Measurements from ENCODE around the gene CHFR. TPM values are rescaled to one million over a fixed set of nuclear protein-coding genes. Genes with fewer than 3 reads are reported as not detected.

CHFR gene
- total RNA-seq, 1 experiment from 2014 or later, result 53.3 TPM

GRCh38 chr12:132801741-132802140, 85.7 kb downstream of the CHFR start:
- Histone ChIP-seq H3K14ac (ENCODE audit: insufficient read depth, low read length) (no peak overlapping the region), H4K8ac (replicated peaks; ENCODE audit: insufficient read length, low read depth, low read length) (no peak overlapping the region), H4K5ac (ENCODE audit: insufficient read length, low read depth, low read length) (no peak overlapping the region), H2BK120ac (ENCODE audit: low read depth, low read length, poor library complexity, severe bottlenecking) (no peak overlapping the region), H3K27ac (ENCODE audit: insufficient read length, low read depth, low read length) (no peak overlapping the region), H4K91ac (ENCODE audit: insufficient read length, low read depth, low read length) (no peak overlapping the region), H2AK5ac (ENCODE audit: insufficient read length, low read length) (no peak overlapping the region), H3K9ac (ENCODE audit: extremely low read depth, insufficient read length, low read length) (no peak overlapping the region), H3K79me2 (ENCODE audit: insufficient read depth, low read length) (no peaks in the 10 kb centered on the region), H3T11ph (ENCODE audit: low read length) (no peak overlapping the region), H4K20me1 (ENCODE audit: control insufficient read depth, insufficient read depth, insufficient read length) (no peaks in the 10 kb centered on the region), H2BK15ac (ENCODE audit: low read depth, low read length) (no peak overlapping the region), H3K23ac (ENCODE audit: insufficient read length, low read depth, low read length) (no peak overlapping the region), H3K23me2 (ENCODE audit: insufficient read length, low read depth, low read length, poor library complexity, severe bottlenecking) (no peaks in the 10 kb centered on the region), H3K4ac (ENCODE audit: low read depth, low read length) (no peak overlapping the region), H3K18ac (ENCODE audit: insufficient read length, low read depth, low read length) (no peak overlapping the region), H3K27me3 (ENCODE audit: insufficient read depth, low read length) (no peaks in the 10 kb centered on the region), H3K56ac (ENCODE audit: insufficient read length, low read depth, low read length) (no peak overlapping the region), H2BK20ac (ENCODE audit: low read depth, low read length, poor library complexity, severe bottlenecking) (no peak overlapping the region), H3K9me3 (ENCODE audit: control insufficient read depth, low read depth, low read length) (no peaks in the 10 kb centered on the region), H3K79me1 (ENCODE audit: insufficient read depth, low read depth, low read length, poor library complexity, severe bottlenecking) (no peaks in the 10 kb centered on the region), H2BK12ac (ENCODE audit: insufficient read length, low read depth, low read length) (no peak overlapping the region), H2BK5ac (ENCODE audit: insufficient read length, low read length) (no peak overlapping the region), H3K4me1 (ENCODE audit: insufficient read depth, low read length) (no peaks in the 10 kb centered on the region), H2AFZ (ENCODE audit: low read length) (no peak overlapping the region), H3K4me2 (ENCODE audit: insufficient read depth, insufficient read length, low read length) (no peak overlapping the region)
- H3K36me3 Mint-ChIP-seq (ENCODE audit: insufficient read depth in 1 of 3, low read depth in 3 of 3), result peaks cover 40 to 85% (median 75%) of the 10 kb centered on the region in 3 experiments
- no peak for TF ChIP-seq CTCF (conservative IDR thresholded peaks at IDR 0.05)
- H3K27ac Mint-ChIP-seq, result no peak overlapping the region; a peak in 1 of 7 replicates
- WGBS (ENCODE audit: extremely low coverage, insufficient read length, low lambda C conversion rate), result no CpG with 5 or more reads among the region's 28 CpGs
- no peaks in the 10 kb centered on the region; the same call in 1 of the 2 replicates for H3K27me3 Mint-ChIP-seq (ENCODE audit: low read depth)
- H3K4me1 Mint-ChIP-seq, result no peaks in the 10 kb centered on the region
- H3K4me3 Mint-ChIP-seq, result no peak overlapping the region
- no peak for DNase-seq
- H3K9me3 Mint-ChIP-seq, result no peaks in the 10 kb centered on the region

All from H9 (cell line).